Stimulated activated CD8-positive, alpha-beta memory T cell treated with anti-CD3 and anti-CD28 coated beads, Interleukin-12 subunit alpha, Interleukin-12 subunit beta, amount 100 ng/mL, for 4 hours (primary cell): Measurements from ENCODE around the gene PEX14.

Experiments
- DNase-seq: peaks from one replicate; pipeline ENCODE4 v3.0.0-alpha.2; 2020; ENCODE audit warnings: low read depth

PEX14 gene

GRCh38 chr1:10620776-10621175 lies 146.0 kb downstream of the PEX14 start:
- DNase-seq, result no peak

- DNase-seq, result no peak
Observed at GRCh38 chr1:10621906-10622305, 147.2 kb downstream of the PEX14 start.

GRCh38 chr1:10622910-10623685 lies 148.3 kb downstream of the PEX14 start:
- no peak for DNase-seq

GRCh38 chr1:10623686-10624145 lies 149.0 kb downstream of the PEX14 start:
- no peak for DNase-seq

GRCh38 chr1:10624256-10625050 lies 149.7 kb downstream of the PEX14 start:
- no peak for DNase-seq

GRCh38 chr1:10625076-10625475 lies 150.3 kb downstream of the PEX14 start:
- no peak for DNase-seq

GRCh38 chr1:10625554-10625953 lies 150.8 kb downstream of the PEX14 start:
- DNase-seq, result no peak

- no peak for DNase-seq
Observed at GRCh38 chr1:10626131-10626731, 151.5 kb downstream of the PEX14 start.

- no peak for DNase-seq
Observed at GRCh38 chr1:10626791-10627410, 152.2 kb downstream of the PEX14 start.

- no peak for DNase-seq
Observed at GRCh38 chr1:10628685-10629084, 153.9 kb downstream of the PEX14 start.

- no peak for DNase-seq
Observed at GRCh38 chr1:10629091-10629815, 154.5 kb downstream of the PEX14 start.

- no peak for DNase-seq
Observed at GRCh38 chr1:10629816-10630571, 155.2 kb downstream of the PEX14 start.

GRCh38 chr1:10630661-10631120 lies 155.9 kb downstream of the PEX14 start:
- DNase-seq, result no peak

- no peak for DNase-seq
Observed at GRCh38 chr1:10631121-10631810, 156.5 kb downstream of the PEX14 start.

- DNase-seq, result no peak
Observed at GRCh38 chr1:10631811-10632593, 157.3 kb downstream of the PEX14 start.

- no peak for DNase-seq
Observed at GRCh38 chr1:10632691-10633090, 157.9 kb downstream of the PEX14 start.

GRCh38 chr1:10633416-10633815 lies 158.7 kb downstream of the PEX14 start:
- no peak for DNase-seq

GRCh38 chr1:10634075-10634427 lies 159.3 kb downstream of the PEX14 start:
- no peak for DNase-seq

- no peak for DNase-seq
Observed at GRCh38 chr1:10634428-10635084, 159.8 kb downstream of the PEX14 start.
